Fibroblast of lung (primary cell): ENCODE results near the gene ROGDI. TPM values are rescaled to one million over a fixed set of nuclear protein-coding genes. Genes with fewer than 3 reads are reported as not detected.

Source experiments
- DNase-seq, 2 donors: peaks; one replicate each; pipeline versions ENCODE4 v3.0.0 to v3.0.0-alpha.2; 2010; ENCODE audit warnings: low read depth in 2 of 2
- H2AFZ ChIP-seq: 2 replicates; pipeline ENCODE4 v1.5.1; 2012; ENCODE audit warnings: low read length, control low read depth, inconsistent platforms
- H3K27ac ChIP-seq: 2 replicates; pipeline ENCODE4 v1.5.1; 2011; ENCODE audit warnings: low read length, control low read depth; ENCODE audit not compliant: insufficient read depth
- H3K27me3 ChIP-seq: 2 replicates; pipeline ENCODE4 v1.5.1; 2011; ENCODE audit warnings: mild to moderate bottlenecking, low read length; ENCODE audit not compliant: control insufficient read depth, insufficient read depth
- H3K36me3 ChIP-seq: 2 replicates; pipeline ENCODE4 v1.5.1; 2011; ENCODE audit warnings: low read length; ENCODE audit not compliant: control insufficient read depth, insufficient read depth
- H3K4me1 ChIP-seq: 2 replicates; pipeline ENCODE4 v1.5.1; 2011; ENCODE audit warnings: low read length; ENCODE audit not compliant: control insufficient read depth, insufficient read depth; ENCODE audit errors: extremely low read depth
- H3K4me2 ChIP-seq: 2 replicates; pipeline ENCODE4 v1.5.1; 2011; ENCODE audit warnings: low read length, control low read depth; ENCODE audit not compliant: insufficient read depth; ENCODE audit errors: extremely low read depth
- H3K4me3 ChIP-seq, 4 experiments: fragments of 200-600 bp in 1 of 4; sonication (generic) in 1 of 4; replicated peaks in 1 of 4; 2 replicates each; pipeline ENCODE4 v1.5.1; 2011 to 2016; ENCODE audit warnings: low read length in 4 of 4, low read depth in 3 of 4, mild to moderate bottlenecking in 3 of 4, control low read depth in 2 of 4, inconsistent platforms in 1 of 4, mixed read lengths in 1 of 4; ENCODE audit not compliant: insufficient read depth in 1 of 4; ENCODE audit errors: control extremely low read depth in 1 of 4
- H3K79me2 ChIP-seq: 2 replicates; pipeline ENCODE4 v1.5.1; 2012; ENCODE audit warnings: mild to moderate bottlenecking, low read length, inconsistent platforms; ENCODE audit not compliant: control insufficient read depth, insufficient read depth
- H3K9ac ChIP-seq: 2 replicates; pipeline ENCODE4 v1.5.1; 2011; ENCODE audit warnings: mild to moderate bottlenecking, low read length, control low read depth; ENCODE audit not compliant: insufficient read depth
- H3K9me3 ChIP-seq: 2 replicates; pipeline ENCODE4 v1.5.1; 2012; ENCODE audit warnings: low read depth, low read length; ENCODE audit not compliant: control insufficient read depth, insufficient read depth
- H4K20me1 ChIP-seq: 2 replicates; pipeline ENCODE4 v1.5.1; 2011; ENCODE audit warnings: low read length; ENCODE audit not compliant: control insufficient read depth, insufficient read depth; ENCODE audit errors: extremely low read depth
- CTCF ChIP-seq, 2 donors: IDR thresholded peaks in 1 of 2; conservative IDR thresholded peaks in 1 of 2; 1 replicate in 1 of 2; 2 replicates in 1 of 2; pipeline ENCODE4 v1.5.1; 2011 to 2012; ENCODE audit warnings: low read length in 2 of 2, control low read depth in 1 of 2, inconsistent platforms in 1 of 2, low read depth in 1 of 2, mild to moderate bottlenecking in 1 of 2
- EZH2 ChIP-seq: IDR thresholded peaks from 2 replicates; pipeline ENCODE4 v1.5.1; 2012; ENCODE audit warnings: low read length, control low read depth, mild to moderate bottlenecking; ENCODE audit errors: missing control alignments
- polyA plus RNA-seq, 2 donors: library from polyadenylated mRNA; depleted of rRNA in 1 of 2; stranded (reverse) in 1 of 2; unstranded in 1 of 2; fragments of >200 nt; gene quantifications; 2 replicates each; pipeline ENCODE4 v1.2.1, GENCODE V29; 2011 to 2012; ENCODE audit warnings: missing spikeins in 1 of 2
- total RNA-seq: library from RNA; depleted of rRNA; stranded (reverse); fragments of >200 nt; gene quantifications from 2 replicates; pipeline ENCODE4 v1.2.1, GENCODE V29; 2014

Gene ROGDI
- total and polyA plus RNA-seq, 2 donors (not counting 1 experiment from before 2014, with no cell fraction given): 9.2 to 13.0 TPM

GRCh38 chr16:4840984-4841383 lies 38.6 kb upstream of the ROGDI start:
- DNase-seq: no peak

GRCh38 chr16:4839942-4840341 lies 37.5 kb upstream of the ROGDI start:
- peak in 1 of 2 donors; percentile 13 for DNase-seq
- H3K27ac ChIP-seq: no peak overlapping the region
- peaks cover 10% of the 10 kb centered on the region for H3K36me3 ChIP-seq
- TF ChIP-seq EZH2 (no peak), CTCF (conservative IDR thresholded peaks at IDR 0.05 in 1 of 2, IDR thresholded peaks at IDR 0.05 in 1 of 2; ENCODE audit: low read depth in 1 of 2, low read length in 2 of 2) (no peak)
- H3K9me3 ChIP-seq: no peaks in the 10 kb centered on the region
- no peak overlapping the region for H3K4me2 ChIP-seq
- H3K4me1 ChIP-seq: no peaks in the 10 kb centered on the region
- no peaks in the 10 kb centered on the region for H4K20me1 ChIP-seq
- peaks cover 16% of the 10 kb centered on the region for H3K79me2 ChIP-seq
- H3K27me3 ChIP-seq: no peaks in the 10 kb centered on the region
- H2AFZ ChIP-seq: no peak overlapping the region
- H3K4me3 ChIP-seq: no peak overlapping the region
- no peak overlapping the region for H3K9ac ChIP-seq

More at GRCh38 chr16:4840984-4841383, 38.6 kb upstream of the ROGDI start:
- Histone ChIP-seq H4K20me1 (no peaks in the 10 kb centered on the region), H3K4me2 (no peak overlapping the region), H3K36me3 (peaks cover 10% of the 10 kb centered on the region), H3K79me2 (peaks cover 25% of the 10 kb centered on the region), H2AFZ (no peak overlapping the region), H3K27me3 (no peaks in the 10 kb centered on the region), H3K9me3 (no peaks in the 10 kb centered on the region), H3K4me1 (no peaks in the 10 kb centered on the region), H3K27ac (no peak overlapping the region), H3K4me3 (no peak overlapping the region), H3K9ac (no peak overlapping the region)
- TF ChIP-seq EZH2 (no peak), CTCF (conservative IDR thresholded peaks at IDR 0.05 in 1 of 2, IDR thresholded peaks at IDR 0.05 in 1 of 2; ENCODE audit: low read depth in 1 of 2, low read length in 2 of 2) (no peak)

GRCh38 chr16:4837733-4838501 lies 35.5 kb upstream of the ROGDI start:
- no peaks in the 10 kb centered on the region for H4K20me1 ChIP-seq
- H3K4me3 ChIP-seq: no peak overlapping the region
- H3K4me2 ChIP-seq: no peak overlapping the region
- no peaks in the 10 kb centered on the region for H3K4me1 ChIP-seq
- no peaks in the 10 kb centered on the region for H3K9me3 ChIP-seq
- H3K9ac ChIP-seq: no peak overlapping the region
- no peak for TF ChIP-seq CTCF (conservative IDR thresholded peaks at IDR 0.05 in 1 of 2, IDR thresholded peaks at IDR 0.05 in 1 of 2; ENCODE audit: low read depth in 1 of 2, low read length in 2 of 2)
- no peak for TF ChIP-seq EZH2
- no peak for DNase-seq
- peaks cover 7% of the 10 kb centered on the region for H3K36me3 ChIP-seq
- H2AFZ ChIP-seq: no peak overlapping the region
- H3K79me2 ChIP-seq: peaks cover 3% of the 10 kb centered on the region
- no peak overlapping the region for H3K27ac ChIP-seq
- no peaks in the 10 kb centered on the region for H3K27me3 ChIP-seq
